Mesenteric fat pad (tissue), 1 donor: Measurements from ENCODE around the gene KLHL33. TPM values are rescaled to one million over a fixed set of nuclear protein-coding genes. Genes with fewer than 3 reads are reported as not detected.

Source experiments
- DNase-seq: peaks from one replicate; pipeline ENCODE4 v3.0.0-alpha.2; 2020; ENCODE audit warnings: low spot score
- total RNA-seq: library from RNA; stranded (reverse); fragmentation: NEBNext Ultra II Directional; extraction: Animal tissue kit (Norgen Biotek cat#: 25700); gene quantifications from one replicate; pipeline ENCODE4 v1.2.1, GENCODE V29; 2021
- donor health status: DM: yes; HTN: yes; CAD: no.

Gene KLHL33
- total RNA-seq, 1 donor from 2014 or later: 0.35 TPM

DNA sequence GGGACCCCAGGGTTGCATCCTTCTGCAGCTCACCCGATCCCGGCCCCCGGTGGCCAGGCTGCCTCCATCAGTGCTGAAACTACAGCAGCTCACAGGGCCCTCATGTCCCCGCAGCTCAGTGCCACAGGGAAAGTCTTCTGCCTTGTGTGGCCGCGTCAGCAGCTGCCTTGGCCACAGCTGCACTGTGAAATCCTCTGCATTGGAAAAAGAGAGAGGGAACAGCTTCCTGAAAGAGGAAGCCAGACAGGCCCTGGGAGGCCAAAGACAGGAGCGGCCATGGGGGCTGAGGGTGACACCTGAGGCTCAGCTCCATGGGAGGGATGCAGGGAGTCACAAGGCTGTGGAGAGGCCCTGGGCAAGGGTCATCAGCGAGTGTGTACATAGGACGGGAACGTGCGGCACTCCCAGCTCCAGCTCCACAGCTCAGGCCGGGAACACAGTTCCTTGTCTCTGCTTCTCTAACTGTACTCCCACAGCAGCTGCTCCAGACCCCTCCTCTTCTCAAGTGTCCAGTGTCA, 59.8 kb downstream of the KLHL33 start:
- no peak for DNase-seq

Other genes starting within 250 kb of the KLHL33 start
- gene OR11G2, start 245.3 kb downstream of the KLHL33 start, total RNA-seq: not detected
- gene OR11H6, start 212.5 kb downstream of the KLHL33 start, total RNA-seq: not detected
- gene OR11H7, start 207.2 kb downstream of the KLHL33 start, total RNA-seq: not detected
- gene OR11H4, start 196.9 kb downstream of the KLHL33 start, total RNA-seq: not detected
- 11.1 TPM for gene TTC5, start 130.2 kb downstream of the KLHL33 start, total RNA-seq
- gene CCNB1IP1, start 102.9 kb downstream of the KLHL33 start, total RNA-seq: 22.1 TPM
- 9.8 TPM for gene PARP2, start 92.5 kb downstream of the KLHL33 start, total RNA-seq
- 37.1 TPM for gene TEP1, start 22.7 kb downstream of the KLHL33 start, total RNA-seq
- 23.3 TPM for gene OSGEP, start 18.6 kb upstream of the KLHL33 start, total RNA-seq
- gene APEX1, start 19.1 kb upstream of the KLHL33 start, total RNA-seq: 118 TPM
- 28.0 TPM for gene PIP4P1, start 25.3 kb upstream of the KLHL33 start, total RNA-seq
- 69.1 TPM for gene PNP, start 33.2 kb upstream of the KLHL33 start, total RNA-seq
- gene RNASE10, start 69.4 kb upstream of the KLHL33 start, total RNA-seq: not detected
- gene RNASE9, start 124.9 kb upstream of the KLHL33 start, total RNA-seq: not detected
- not detected for gene RNASE11, start 151.8 kb upstream of the KLHL33 start, total RNA-seq
- not detected for gene RNASE12, start 155.2 kb upstream of the KLHL33 start, total RNA-seq
- not detected for gene OR6S1, start 205.5 kb upstream of the KLHL33 start, total RNA-seq
- 67.0 TPM for gene RNASE4, start 248.4 kb upstream of the KLHL33 start, total RNA-seq